Transverse colon (tissue), 3 donors: ENCODE measurements around the gene CAMK1G.

Source experiments
- CTCF ChIP-seq, 5 experiments: fragments of 200-600 bp in 3 of 5; fragments of 450-650 bp in 2 of 5; sonication (generic) in 3 of 5; IDR thresholded peaks; 1 replicate in 2 of 5; 2 replicates in 3 of 5; pipeline ENCODE4 v1.5.1; 2016 to 2017; ENCODE audit warnings: antibody characterized with exemption in 5 of 5, inconsistent platforms in 3 of 5, mild to moderate bottlenecking in 2 of 5, moderate library complexity in 1 of 5
- POLR2A ChIP-seq: fragments of 450-650 bp; IDR thresholded peaks from one replicate; pipeline ENCODE4 v1.6.1; 2016; ENCODE audit warnings: antibody characterized with exemption, mild to moderate bottlenecking, moderate library complexity

GRCh38 chr1:209607795-209608178 lies 24.3 kb downstream of the CAMK1G start:
- TF ChIP-seq CTCF (IDR thresholded peaks at IDR 0.05) (no peak), POLR2A (no peak)
